GM18870 (cell line): ENCODE results near the gene COPS7B.

Source experiments
- ATAC-seq: cut with Tn5 transposase; IDR thresholded peaks from one replicate; pipeline ENCODE4 v1.9.1; 2021; ENCODE audit warnings: moderate library complexity; ENCODE audit not compliant: unreplicated experiment

Gene COPS7B

DNA sequence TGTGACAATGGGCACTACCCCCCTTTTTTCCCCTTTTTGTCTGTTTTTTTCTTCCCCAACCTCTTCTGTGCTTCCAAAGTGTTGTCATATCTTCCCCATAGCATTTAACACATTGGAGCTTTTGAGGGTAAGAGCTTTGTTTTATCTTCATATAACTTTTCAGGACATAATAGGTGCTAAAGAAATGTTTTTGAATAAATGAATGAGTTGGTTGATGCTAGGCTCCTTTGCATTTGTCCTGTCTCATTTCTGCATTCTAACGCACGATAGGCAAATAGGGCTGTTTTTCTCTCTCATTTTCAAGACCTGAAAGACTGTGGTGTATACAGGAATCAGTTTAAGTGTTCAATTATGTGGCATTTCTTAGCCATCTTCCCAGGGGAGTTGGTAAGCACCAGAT lies 832 bp upstream of the COPS7B start:
- no peak for ATAC-seq

DNA sequence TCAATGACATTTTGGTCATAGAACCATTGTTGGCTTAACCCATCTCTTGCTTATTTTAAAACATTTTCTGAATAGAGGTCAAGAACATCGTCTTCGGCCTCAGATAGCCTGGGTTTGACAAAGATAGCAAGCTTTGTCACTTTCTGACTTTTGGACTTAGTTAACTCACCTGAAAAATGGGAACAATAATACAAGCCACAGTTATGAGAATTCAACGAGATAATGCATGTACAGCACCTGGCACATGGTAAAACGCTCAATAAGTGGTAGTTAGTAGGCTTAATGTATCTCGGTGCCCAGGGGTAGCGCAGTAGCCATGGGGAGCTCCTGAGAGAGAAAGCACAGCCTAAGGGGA lies 446 bp upstream of the COPS7B start:
- no peak for ATAC-seq

DNA sequence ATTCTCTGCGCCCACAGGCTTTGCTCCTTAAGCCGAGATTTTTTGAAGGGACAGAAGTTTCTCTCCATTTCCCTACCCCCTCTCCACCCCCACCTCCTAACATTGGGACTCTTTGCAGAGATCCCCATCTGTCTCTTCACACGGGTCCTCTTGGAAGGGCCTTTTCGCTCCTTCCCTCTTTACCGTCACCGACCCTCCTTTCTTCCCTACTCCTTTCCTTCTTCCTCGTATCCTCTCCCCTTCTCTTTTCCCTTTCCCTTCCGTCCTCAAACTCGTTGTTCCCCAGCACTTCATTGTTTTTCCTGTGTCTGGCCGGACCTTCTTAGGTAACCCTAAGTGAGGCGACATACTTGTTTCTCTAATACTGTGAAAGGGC lies 660 bp downstream of the COPS7B start:
- no peak for ATAC-seq

DNA sequence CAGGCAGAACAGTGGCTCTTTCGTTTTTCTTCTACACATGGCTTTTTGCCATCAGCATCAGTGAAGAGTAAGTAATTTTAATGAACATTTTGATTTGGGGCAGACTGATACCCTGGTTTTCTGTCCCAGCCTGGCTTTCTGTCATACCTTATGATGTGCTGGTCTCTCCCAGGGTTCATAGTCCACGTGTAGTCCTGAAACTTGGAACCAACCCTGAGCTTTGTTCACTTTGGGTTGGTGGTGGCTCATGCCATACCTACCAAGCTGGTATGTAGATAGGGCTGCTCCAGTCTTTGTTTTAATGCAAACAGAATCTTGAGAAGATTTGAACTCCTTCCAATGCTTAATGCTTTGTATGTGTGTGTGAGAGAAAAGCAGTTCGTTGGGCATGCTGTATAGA lies 4.9 kb downstream of the COPS7B start:
- no peak for ATAC-seq

DNA sequence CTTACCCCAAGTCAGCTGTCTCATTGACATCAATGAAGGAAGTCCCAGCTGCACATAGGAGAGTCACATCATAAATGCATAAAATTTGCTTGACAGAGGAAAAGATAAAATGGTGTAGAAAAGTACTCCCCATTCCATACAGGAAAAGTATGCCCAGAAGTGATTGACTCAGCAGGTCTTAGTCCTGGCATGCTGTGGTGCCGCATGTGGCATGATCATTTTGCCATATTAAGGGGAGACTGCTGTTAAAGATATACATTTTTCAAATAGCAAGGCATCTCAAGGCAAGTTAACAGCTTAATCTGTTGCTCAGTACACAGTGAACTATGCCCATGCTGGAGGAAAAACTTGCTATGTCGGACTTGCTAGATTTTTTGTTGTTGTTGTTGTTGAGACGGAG lies 8.1 kb downstream of the COPS7B start:
- no peak for ATAC-seq

DNA sequence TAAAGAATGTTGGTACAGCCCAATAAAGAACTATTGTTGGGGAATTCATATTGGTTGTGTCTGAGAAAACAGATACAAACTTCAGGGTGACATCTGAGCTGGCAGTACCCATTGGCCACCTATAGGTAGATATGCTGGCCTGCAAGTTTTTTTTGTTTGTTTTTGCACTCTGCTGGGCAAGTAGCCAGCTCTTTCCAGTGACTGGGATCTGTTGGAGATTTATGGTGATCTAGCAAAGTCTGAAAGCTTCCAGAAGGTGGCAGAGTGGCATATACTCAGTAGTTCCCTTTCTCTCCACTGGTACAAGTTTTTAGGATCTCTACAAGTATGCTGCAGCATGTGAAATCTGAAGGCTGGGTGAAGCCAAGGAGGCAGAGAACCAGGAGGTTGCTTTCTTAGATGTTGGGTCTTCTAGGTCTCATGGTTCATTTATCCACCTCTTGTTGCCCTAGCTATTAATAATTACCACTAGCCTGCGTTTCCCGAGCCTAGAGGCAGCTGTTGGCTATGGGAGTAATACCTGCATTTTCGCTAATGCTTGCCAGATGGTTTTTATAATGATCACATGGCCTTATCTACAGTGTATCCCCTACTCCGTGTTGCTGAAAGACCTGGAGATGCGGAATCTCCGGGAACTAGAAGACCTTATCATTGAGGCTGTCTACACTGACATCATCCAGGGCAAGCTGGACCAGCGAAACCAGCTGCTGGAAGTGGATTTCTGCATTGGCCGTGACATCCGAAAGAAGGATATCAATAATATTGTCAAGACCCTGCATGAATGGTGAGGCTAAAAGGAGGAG lies 9.5 kb downstream of the COPS7B start:
- ATAC-seq, result no peak

DNA sequence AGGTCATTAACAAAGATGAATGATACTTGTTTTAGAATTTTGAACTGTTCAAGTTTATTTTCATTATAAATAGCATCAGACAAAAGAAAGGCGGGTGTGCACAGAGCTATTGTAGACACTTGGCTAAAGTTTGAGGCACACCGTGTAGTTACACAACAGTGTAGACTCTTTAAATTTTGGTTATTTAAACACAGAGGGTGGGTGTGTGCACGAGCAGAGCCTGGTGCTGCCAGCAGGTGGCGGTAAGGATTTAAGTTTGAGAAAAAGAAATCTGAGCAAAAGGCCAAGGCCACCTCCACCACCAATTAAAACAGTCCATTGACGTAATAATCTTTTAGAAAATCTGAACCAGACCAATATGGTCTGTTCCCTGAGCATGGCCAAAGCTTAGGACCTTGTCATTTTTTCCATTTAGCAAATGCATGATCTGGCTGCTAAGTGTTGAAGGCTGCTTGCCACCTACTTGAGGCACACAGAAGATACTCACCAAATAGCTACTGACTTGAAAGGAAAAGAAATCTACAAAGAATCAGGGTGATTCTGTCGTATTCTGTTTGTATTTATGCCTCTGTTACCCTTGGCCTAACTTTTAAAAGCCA lies 14.3 kb downstream of the COPS7B start:
- no peak for ATAC-seq

DNA sequence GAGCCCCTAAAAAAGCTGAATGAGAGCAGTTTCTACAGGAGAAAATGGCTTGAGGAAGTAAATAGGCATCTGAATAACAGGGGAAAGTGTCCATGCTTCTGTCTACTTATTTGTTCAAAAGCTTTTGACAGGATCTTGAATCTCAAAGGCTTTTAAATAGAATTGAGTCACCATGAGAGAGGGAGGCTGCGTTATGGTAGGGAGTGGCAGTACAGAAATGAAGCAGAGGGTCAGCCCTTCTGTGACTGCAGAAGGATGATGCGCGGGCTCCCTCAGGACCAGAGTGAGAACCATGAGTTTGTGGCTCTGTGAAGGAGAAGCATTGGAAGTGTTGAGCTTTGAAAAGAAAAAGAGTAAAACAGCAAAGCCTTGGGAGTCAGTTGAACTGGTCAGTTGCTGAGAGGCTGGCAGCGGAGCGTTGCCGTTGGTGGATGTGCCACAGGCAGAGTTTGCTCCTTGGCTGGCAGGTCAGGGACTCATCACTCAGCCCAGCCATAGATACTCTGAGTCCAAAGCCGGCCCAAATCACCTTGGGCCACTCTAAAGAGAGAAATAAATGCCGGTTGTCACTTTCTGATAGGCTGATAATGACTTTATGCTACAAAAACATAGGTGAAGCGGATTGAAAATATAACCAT lies 17.4 kb downstream of the COPS7B start:
- no peak for ATAC-seq

DNA sequence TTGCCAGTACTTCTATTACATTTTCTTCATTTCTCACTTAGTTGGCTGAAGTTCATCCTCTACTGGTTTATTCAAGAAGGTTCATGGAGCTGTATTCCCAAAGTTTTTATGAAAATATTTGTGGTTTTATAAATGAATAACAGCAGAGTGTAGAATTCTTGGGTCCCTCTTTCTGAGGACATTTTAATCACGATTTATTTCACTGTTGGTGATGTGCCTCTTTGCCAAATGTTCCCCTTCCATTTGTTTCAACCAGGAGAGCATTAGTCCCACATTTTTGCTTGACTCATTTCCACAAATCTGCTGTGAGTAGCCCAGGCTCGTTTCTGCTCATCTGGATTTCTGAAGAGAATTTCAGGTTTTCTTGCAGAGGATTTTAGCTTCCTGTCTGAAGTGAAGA lies 20.8 kb downstream of the COPS7B start:
- no peak for ATAC-seq

DNA sequence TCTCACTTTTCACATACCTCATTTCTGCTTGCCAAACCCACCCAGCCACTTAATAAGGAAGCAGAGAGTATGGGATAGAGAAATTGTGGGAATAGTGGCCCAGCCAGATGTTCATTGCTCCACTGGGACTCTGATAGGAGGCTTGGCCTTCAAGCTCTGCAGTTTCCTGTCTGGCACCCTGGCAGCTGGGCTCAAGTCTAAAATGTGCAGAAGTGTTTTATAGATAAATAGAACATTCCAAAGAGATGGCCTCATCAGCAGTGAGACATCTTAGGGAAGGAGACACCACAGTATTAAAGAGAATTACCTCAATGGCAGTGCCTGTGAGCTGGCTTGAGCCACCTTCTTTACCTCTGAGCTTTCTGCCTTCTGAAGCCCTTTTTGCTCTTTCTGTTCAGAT lies 24.7 kb downstream of the COPS7B start:
- no peak for ATAC-seq

DNA sequence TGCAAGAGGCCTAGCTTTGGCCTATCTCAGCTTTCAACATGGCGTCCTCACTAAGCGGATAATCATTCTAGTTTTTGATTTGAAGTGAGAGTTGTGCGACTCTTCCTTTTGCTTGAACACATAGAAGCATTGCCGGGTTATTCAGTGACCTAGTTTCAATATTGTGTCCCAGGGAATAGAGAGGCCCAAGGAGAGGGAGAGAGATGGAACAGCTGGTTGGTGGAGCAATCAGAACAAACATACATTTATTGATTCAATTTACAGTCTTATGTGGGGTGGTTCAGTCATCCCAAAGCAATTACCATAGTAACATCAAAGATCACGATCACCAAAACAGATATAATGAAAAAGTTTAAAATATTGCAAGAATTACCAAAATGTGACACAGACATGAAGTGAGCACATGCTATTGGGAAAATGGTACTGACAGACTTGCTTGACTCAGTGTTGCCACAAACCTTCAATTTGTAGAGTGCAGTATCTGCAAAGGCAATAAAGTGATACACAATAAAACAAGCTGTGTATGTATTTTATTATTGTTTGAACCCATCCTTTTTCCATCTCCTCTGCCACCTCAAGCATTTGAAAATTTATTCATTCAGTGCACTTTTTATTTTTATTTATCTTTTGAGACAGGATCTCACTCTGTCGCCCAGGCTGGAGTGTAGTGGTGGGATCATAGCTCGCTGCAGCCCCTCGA lies 30.2 kb downstream of the COPS7B start:
- no peak for ATAC-seq

DNA sequence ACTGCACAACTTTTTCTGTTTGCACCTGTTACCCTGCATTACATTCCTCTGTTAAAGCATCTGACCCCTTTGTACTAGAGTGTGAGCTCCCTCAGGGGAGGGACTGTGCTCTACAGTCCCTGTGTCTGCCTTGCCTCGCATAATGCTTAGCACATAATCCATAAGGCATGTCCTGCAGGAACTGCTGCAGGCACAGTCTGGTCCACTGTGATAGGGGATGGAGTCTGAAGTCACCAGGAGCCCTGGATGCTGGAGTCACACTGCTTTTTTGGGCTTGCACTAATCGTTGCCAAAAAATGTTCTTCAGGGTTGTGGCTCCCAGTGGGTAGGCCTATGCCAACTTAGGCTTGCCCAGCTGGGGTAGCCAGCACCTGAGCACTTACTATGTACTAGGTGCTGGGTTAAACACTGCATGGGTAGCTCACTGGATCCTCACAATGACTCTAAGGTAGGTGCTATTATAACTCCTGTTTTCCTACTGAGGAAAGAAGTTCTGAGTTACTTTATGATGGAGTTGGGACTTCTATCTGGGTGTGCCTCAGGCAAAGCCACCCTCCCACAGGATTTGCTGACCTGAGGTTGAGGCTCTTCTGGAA lies 33.3 kb downstream of the COPS7B start:
- no peak for ATAC-seq

DNA sequence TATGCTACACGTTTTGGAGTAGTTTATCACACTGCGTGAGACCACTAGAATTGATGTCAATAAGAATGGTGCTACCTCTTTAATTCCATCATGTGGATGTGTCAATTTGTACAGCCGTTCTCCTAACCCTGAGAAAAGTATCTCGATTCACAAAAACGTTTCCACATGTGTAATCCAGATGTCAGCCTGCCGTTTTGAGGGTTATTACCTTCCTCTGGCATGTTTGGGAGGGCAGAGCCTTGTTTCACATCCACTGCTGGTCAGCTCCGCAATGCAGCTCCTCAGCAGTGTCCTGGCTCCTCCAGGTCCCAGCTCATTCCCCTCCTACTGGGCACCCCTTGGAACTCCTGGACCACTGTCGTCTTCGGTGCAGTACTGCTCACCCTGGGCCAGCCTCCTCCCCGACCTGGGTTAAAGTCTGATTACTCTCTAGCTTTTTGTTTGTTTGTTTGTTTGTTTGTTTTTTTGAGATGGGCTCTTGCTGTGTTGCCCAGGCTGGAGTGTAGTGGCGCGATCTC lies 34.6 kb downstream of the COPS7B start:
- no peak for ATAC-seq

DNA sequence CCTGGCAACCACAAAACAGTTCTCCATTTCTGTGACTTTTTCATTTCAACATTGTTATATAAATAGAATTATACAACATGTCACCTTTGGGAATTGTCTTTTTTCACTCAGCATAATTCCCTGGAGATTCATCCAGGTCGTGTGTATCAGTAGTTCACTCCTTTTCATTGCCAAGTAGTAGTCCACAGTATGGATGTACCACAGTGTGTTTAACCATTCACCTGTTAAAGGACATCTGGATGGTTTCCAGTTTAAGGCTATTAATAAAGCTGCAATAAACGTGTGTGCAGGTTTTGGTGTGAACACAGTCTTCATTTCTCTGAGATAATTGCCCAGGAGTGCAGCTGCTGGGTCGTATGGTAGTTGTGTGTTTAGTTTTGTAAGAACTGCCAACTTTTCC lies 35.7 kb downstream of the COPS7B start:
- ATAC-seq, result no peak

DNA sequence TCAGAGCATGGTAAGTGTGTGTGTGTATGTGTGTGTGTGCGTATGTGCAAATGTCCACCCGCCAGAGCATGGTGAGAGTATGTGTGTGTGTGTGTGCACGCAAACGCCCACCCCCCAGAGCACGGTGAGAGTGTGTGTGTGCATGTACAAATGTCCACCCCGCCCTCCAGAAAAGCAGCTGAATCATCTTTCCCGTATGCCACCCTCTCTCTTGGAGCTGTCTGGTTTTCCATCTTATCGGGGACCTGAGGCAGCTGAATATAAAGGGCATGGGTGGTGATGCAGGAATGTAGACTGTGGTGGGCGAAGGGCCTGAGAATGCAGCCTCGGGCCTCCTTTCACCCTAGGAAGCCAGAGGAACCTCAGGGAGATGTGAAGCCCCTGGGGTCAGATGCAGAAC lies 66.9 kb downstream of the COPS7B start:
- no peak for ATAC-seq

DNA sequence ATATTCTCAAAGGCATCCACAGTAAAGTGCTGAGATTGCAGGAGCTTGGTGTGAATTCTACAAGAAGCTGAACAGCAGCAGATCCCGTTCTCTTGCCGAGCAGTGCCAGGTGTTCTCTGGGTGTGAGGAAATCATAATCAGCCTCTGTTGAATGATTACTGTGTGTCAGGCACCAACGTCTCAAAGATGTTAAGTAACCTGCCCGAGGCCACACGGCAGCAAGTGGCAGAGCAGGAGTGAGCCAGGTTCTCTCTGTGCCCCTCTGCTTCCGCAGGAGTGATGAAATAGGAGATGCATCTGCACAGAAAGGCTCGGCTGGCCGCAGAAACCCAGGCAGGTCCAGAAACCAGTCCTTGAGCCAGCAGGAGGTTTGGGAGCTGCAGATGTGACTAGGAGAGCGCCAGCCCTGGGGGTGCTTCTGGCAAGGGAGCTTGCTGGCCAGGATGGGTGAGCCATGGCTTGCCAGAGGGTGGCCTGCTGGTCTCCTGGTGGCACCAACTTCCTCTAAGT lies 68.4 kb downstream of the COPS7B start:
- ATAC-seq, result no peak

DNA sequence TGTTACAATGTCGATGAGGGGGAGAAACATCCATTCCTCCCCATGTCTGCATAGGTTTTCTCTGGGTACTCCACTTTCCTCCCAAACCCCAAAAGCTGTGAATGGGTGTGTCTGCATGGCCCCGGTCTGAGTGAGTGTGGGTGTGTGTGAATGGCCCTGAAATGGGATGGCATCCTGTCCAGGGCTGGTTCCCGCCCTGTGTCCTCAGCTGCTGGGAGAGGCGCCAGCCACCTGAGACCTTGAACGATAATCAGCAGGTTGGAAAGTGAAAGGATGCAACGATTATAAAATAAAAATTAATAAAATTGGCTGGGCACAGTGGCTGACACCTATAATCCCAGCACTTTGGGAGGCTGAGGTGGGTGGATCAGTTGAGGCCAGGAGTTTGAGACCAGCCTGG lies 70.7 kb downstream of the COPS7B start:
- ATAC-seq, result no peak
